Upper lobe of right lung (tissue), 1 donor: ENCODE data around the gene LARP4. TPM values are rescaled to one million over a fixed set of nuclear protein-coding genes. Genes with fewer than 3 reads are reported as not detected.

Source experiments
- ATAC-seq: fragments of 200-7000 bp; cut with Tn5 transposase; one replicate; pipeline ENCODE4 v1.9.1; 2020; ENCODE audit warnings: mild to moderate bottlenecking, moderate library complexity
- DNase-seq: peaks from one replicate; pipeline ENCODE4 v3.0.0-alpha.2; 2020
- H3K27ac ChIP-seq: fragments of 200-600 bp; one replicate; pipeline ENCODE4 v1.8.0; 2022
- H3K27me3 ChIP-seq: fragments of 200-600 bp; one replicate; pipeline ENCODE4 v1.8.0; 2022; ENCODE audit warnings: mild to moderate bottlenecking
- H3K36me3 ChIP-seq: fragments of 200-600 bp; one replicate; pipeline ENCODE4 v1.8.0; 2022
- H3K4me1 ChIP-seq: fragments of 200-600 bp; one replicate; pipeline ENCODE4 v1.8.0; 2022
- H3K4me3 ChIP-seq: fragments of 200-600 bp; one replicate; pipeline ENCODE4 v1.8.0; 2022; ENCODE audit warnings: mild to moderate bottlenecking
- H3K9me3 ChIP-seq: fragments of 200-600 bp; one replicate; pipeline ENCODE4 v1.8.0; 2022
- intact Hi-C: fragments of 100-400 bp; cut with DNase I; formaldehyde crosslinking; loops from one replicate; pipeline ENCODE4 v1.11.0; 2022
- total RNA-seq: library from RNA; stranded (reverse); fragmentation: NEBNext Ultra II Directional; extraction: Animal tissue kit (Norgen Biotek cat#: 25700); gene quantifications from one replicate; pipeline ENCODE4 v1.2.1, GENCODE V29; 2021
- TF ChIP-seq, protein P1 (sequence below): fragments of 200-600 bp; IDR thresholded peaks from one replicate; pipeline ENCODE4 v1.8.0; 2022; ENCODE audit warnings: antibody characterized with exemption
- donor health status: DM: no; HTN: yes; CAD: no; lungs with severe emphysema.

The LARP4 gene
- total RNA-seq, 1 donor from 2014 or later, result 63.6 TPM

GRCh38 chr12:50397117-50397650 is 3.5 kb upstream of the LARP4 start:
- no peaks in the 10 kb centered on the region for H3K4me1 ChIP-seq
- H3K27me3 ChIP-seq, result no peaks in the 10 kb centered on the region
- intact Hi-C loops, result no loop called here
- no peak for DNase-seq
- no peak overlapping the region for H3K27ac ChIP-seq
- ATAC-seq, result no peak
- no peaks in the 10 kb centered on the region for H3K36me3 ChIP-seq
- no peaks in the 10 kb centered on the region for H3K9me3 ChIP-seq
- TF ChIP-seq, protein P1, sequence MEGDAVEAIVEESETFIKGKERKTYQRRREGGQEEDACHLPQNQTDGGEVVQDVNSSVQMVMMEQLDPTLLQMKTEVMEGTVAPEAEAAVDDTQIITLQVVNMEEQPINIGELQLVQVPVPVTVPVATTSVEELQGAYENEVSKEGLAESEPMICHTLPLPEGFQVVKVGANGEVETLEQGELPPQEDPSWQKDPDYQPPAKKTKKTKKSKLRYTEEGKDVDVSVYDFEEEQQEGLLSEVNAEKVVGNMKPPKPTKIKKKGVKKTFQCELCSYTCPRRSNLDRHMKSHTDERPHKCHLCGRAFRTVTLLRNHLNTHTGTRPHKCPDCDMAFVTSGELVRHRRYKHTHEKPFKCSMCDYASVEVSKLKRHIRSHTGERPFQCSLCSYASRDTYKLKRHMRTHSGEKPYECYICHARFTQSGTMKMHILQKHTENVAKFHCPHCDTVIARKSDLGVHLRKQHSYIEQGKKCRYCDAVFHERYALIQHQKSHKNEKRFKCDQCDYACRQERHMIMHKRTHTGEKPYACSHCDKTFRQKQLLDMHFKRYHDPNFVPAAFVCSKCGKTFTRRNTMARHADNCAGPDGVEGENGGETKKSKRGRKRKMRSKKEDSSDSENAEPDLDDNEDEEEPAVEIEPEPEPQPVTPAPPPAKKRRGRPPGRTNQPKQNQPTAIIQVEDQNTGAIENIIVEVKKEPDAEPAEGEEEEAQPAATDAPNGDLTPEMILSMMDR, result no peak
- H3K4me3 ChIP-seq, result no peak overlapping the region

- intact Hi-C loops, result no loop called here
- Histone ChIP-seq H3K27me3 (no peaks in the 10 kb centered on the region), H3K27ac (no peak overlapping the region), H3K4me1 (peaks cover 16% of the 10 kb centered on the region), H3K9me3 (no peaks in the 10 kb centered on the region), H3K4me3 (no peak overlapping the region), H3K36me3 (no peaks in the 10 kb centered on the region)
- DNase-seq, result no peak
- ATAC-seq, result no peak
- TF ChIP-seq, protein P1, result no peak
These were observed 1.8 kb upstream of the LARP4 start for GRCh38 chr12:50398931-50399330.

GRCh38 chr12:50400104-50400637 is 514 bp upstream of the LARP4 start:
- no peak for DNase-seq
- peaks cover 20% of the 10 kb centered on the region for H3K4me1 ChIP-seq
- no peaks in the 10 kb centered on the region for H3K36me3 ChIP-seq
- TF ChIP-seq, protein P1, result no peak
- H3K27ac ChIP-seq, result peak overlapping the region; percentile 90
- no peaks in the 10 kb centered on the region for H3K9me3 ChIP-seq
- peak overlapping the region; percentile 90 for H3K4me3 ChIP-seq
- ATAC-seq, result no peak
- intact Hi-C loops, result no loop called here
- no peaks in the 10 kb centered on the region for H3K27me3 ChIP-seq

- DNase-seq (no peak), ATAC-seq (peak; percentile 7)
- intact Hi-C loops, result no loop called here
- Histone ChIP-seq H3K9me3 (no peaks in the 10 kb centered on the region), H3K27me3 (no peaks in the 10 kb centered on the region), H3K27ac (peak overlapping the region; percentile 90), H3K4me1 (peaks cover 26% of the 10 kb centered on the region), H3K36me3 (no peaks in the 10 kb centered on the region), H3K4me3 (peak overlapping the region; percentile 90)
- TF ChIP-seq, protein P1, result no peak
These were observed 906 bp downstream of the LARP4 start for GRCh38 chr12:50401500-50402081.

- no peaks in the 10 kb centered on the region for H3K27me3 ChIP-seq
- no peaks in the 10 kb centered on the region for H3K36me3 ChIP-seq
- peak overlapping the region; percentile 90 for H3K4me3 ChIP-seq
- peaks cover 26% of the 10 kb centered on the region for H3K4me1 ChIP-seq
- TF ChIP-seq, protein P1, result no peak
- H3K27ac ChIP-seq, result peak overlapping the region; percentile 90
- DNase-seq (no peak), ATAC-seq (no peak)
- H3K9me3 ChIP-seq, result no peaks in the 10 kb centered on the region
- intact Hi-C loops, result no loop called here
These were observed 1.7 kb downstream of the LARP4 start for GRCh38 chr12:50402264-50403000.
